Measurements from ENCODE around the gene MED8.

The MED8 gene

GRCh38 chr1:43363283-43363934, 26.2 kb downstream of the MED8 start:
- H3K36me3 Mint-ChIP-seq: peaks cover 9% of the 10 kb centered on the region
- H3K9me3 Mint-ChIP-seq (ENCODE audit: low read depth): no peaks in the 10 kb centered on the region
- H3K27ac Mint-ChIP-seq: no peak overlapping the region

GRCh38 chr1:43360616-43361015, 29.0 kb downstream of the MED8 start:
- Mint-ChIP-seq H3K4me3 (peak overlapping the region; percentile 35), H3K27ac (no peak overlapping the region), H3K36me3 (peaks cover 7% of the 10 kb centered on the region), H3K9me3 (ENCODE audit: low read depth) (no peaks in the 10 kb centered on the region), H3K27me3 (no peaks in the 10 kb centered on the region), H3K4me1 (ENCODE audit: low read depth) (peaks cover 24% of the 10 kb centered on the region)

More at GRCh38 chr1:43363283-43363934, 26.2 kb downstream of the MED8 start:
- peaks cover 23% of the 10 kb centered on the region for H3K4me1 Mint-ChIP-seq (ENCODE audit: low read depth)
- H3K27me3 Mint-ChIP-seq: no peaks in the 10 kb centered on the region
- H3K4me3 Mint-ChIP-seq: no peak overlapping the region

GRCh38 chr1:43359696-43360095, 29.9 kb downstream of the MED8 start:
- Mint-ChIP-seq H3K4me3 (peak overlapping the region; percentile 94), H3K27me3 (no peaks in the 10 kb centered on the region), H3K27ac (peak overlapping the region; percentile 68), H3K4me1 (ENCODE audit: low read depth) (peaks cover 18% of the 10 kb centered on the region), H3K9me3 (ENCODE audit: low read depth) (no peaks in the 10 kb centered on the region), H3K36me3 (peaks cover 8% of the 10 kb centered on the region)

GRCh38 chr1:43358746-43359693, 30.6 kb downstream of the MED8 start, which contains the start of gene CDC20:
Gene CDC20 (plus strand): TSS chr1:43358981. CDS start chr1:43359216, 235 bp downstream.
- H3K4me1 Mint-ChIP-seq (ENCODE audit: low read depth): peaks cover 18% of the 10 kb centered on the region
- H3K9me3 Mint-ChIP-seq (ENCODE audit: low read depth): no peaks in the 10 kb centered on the region
- peak within 1 kb of the TSS; percentile 76 for H3K27ac Mint-ChIP-seq
- H3K4me3 Mint-ChIP-seq: peak within 1 kb of the TSS; percentile 94
- no peaks in the 10 kb centered on the region for H3K27me3 Mint-ChIP-seq
- peaks cover 13% of the 10 kb centered on the region for H3K36me3 Mint-ChIP-seq

- Mint-ChIP-seq H3K27ac (peak overlapping the region; percentile 76), H3K36me3 (peaks cover 13% of the 10 kb centered on the region), H3K27me3 (no peaks in the 10 kb centered on the region), H3K4me1 (ENCODE audit: low read depth) (peaks cover 18% of the 10 kb centered on the region), H3K9me3 (ENCODE audit: low read depth) (no peaks in the 10 kb centered on the region), H3K4me3 (peak overlapping the region; percentile 94)
Measured at GRCh38 chr1:43358121-43358745, 31.4 kb downstream of the MED8 start.

- H3K4me1 Mint-ChIP-seq (ENCODE audit: low read depth): peaks cover 18% of the 10 kb centered on the region
- peaks cover 13% of the 10 kb centered on the region for H3K36me3 Mint-ChIP-seq
- no peak overlapping the region for H3K27ac Mint-ChIP-seq
- H3K4me3 Mint-ChIP-seq: peak overlapping the region; percentile 94
- no peaks in the 10 kb centered on the region for H3K27me3 Mint-ChIP-seq
- H3K9me3 Mint-ChIP-seq (ENCODE audit: low read depth): no peaks in the 10 kb centered on the region
Measured at GRCh38 chr1:43357251-43357650, 32.3 kb downstream of the MED8 start.

GRCh38 chr1:43354936-43355335, 34.7 kb downstream of the MED8 start:
- peaks cover 17% of the 10 kb centered on the region for H3K4me1 Mint-ChIP-seq (ENCODE audit: low read depth)
- H3K36me3 Mint-ChIP-seq: peaks cover 10% of the 10 kb centered on the region
- no peak overlapping the region for H3K27ac Mint-ChIP-seq
- no peak overlapping the region for H3K4me3 Mint-ChIP-seq
- no peaks in the 10 kb centered on the region for H3K27me3 Mint-ChIP-seq
- no peaks in the 10 kb centered on the region for H3K9me3 Mint-ChIP-seq (ENCODE audit: low read depth)

GRCh38 chr1:43354471-43354870, 35.1 kb downstream of the MED8 start:
- H3K27me3 Mint-ChIP-seq: no peaks in the 10 kb centered on the region
- H3K4me3 Mint-ChIP-seq: no peak overlapping the region
- H3K27ac Mint-ChIP-seq: no peak overlapping the region
- peaks cover 13% of the 10 kb centered on the region for H3K4me1 Mint-ChIP-seq (ENCODE audit: low read depth)
- H3K36me3 Mint-ChIP-seq: peaks cover 10% of the 10 kb centered on the region
- no peaks in the 10 kb centered on the region for H3K9me3 Mint-ChIP-seq (ENCODE audit: low read depth)

- Mint-ChIP-seq H3K4me3 (no peak overlapping the region), H3K27me3 (no peaks in the 10 kb centered on the region), H3K9me3 (ENCODE audit: low read depth) (no peaks in the 10 kb centered on the region), H3K4me1 (ENCODE audit: low read depth) (peaks cover 6% of the 10 kb centered on the region), H3K36me3 (peaks cover 10% of the 10 kb centered on the region), H3K27ac (no peak overlapping the region)
Measured at GRCh38 chr1:43352881-43353280, 36.7 kb downstream of the MED8 start.

- H3K36me3 Mint-ChIP-seq: peaks cover 10% of the 10 kb centered on the region
- peaks cover 3% of the 10 kb centered on the region for H3K4me1 Mint-ChIP-seq (ENCODE audit: low read depth)
- no peak overlapping the region for H3K4me3 Mint-ChIP-seq
- H3K27ac Mint-ChIP-seq: no peak overlapping the region
- H3K27me3 Mint-ChIP-seq: no peaks in the 10 kb centered on the region
- H3K9me3 Mint-ChIP-seq (ENCODE audit: low read depth): no peaks in the 10 kb centered on the region
Measured at GRCh38 chr1:43352351-43352705, 37.3 kb downstream of the MED8 start.

GRCh38 chr1:43351421-43352350, 37.9 kb downstream of the MED8 start:
- peaks cover 2% of the 10 kb centered on the region for H3K4me1 Mint-ChIP-seq (ENCODE audit: low read depth)
- no peak overlapping the region for H3K27ac Mint-ChIP-seq
- no peak overlapping the region for H3K4me3 Mint-ChIP-seq
- no peaks in the 10 kb centered on the region for H3K27me3 Mint-ChIP-seq
- no peaks in the 10 kb centered on the region for H3K9me3 Mint-ChIP-seq (ENCODE audit: low read depth)
- peaks cover 10% of the 10 kb centered on the region for H3K36me3 Mint-ChIP-seq

GRCh38 chr1:43350976-43351375, 38.6 kb downstream of the MED8 start:
- Mint-ChIP-seq H3K9me3 (ENCODE audit: low read depth) (no peaks in the 10 kb centered on the region), H3K27me3 (no peaks in the 10 kb centered on the region), H3K4me3 (no peak overlapping the region), H3K27ac (no peak overlapping the region), H3K4me1 (ENCODE audit: low read depth) (peaks cover 2% of the 10 kb centered on the region), H3K36me3 (peaks cover 10% of the 10 kb centered on the region)

- Mint-ChIP-seq H3K27me3 (no peaks in the 10 kb centered on the region), H3K9me3 (ENCODE audit: low read depth) (no peaks in the 10 kb centered on the region), H3K4me3 (peak overlapping the region; percentile 64), H3K36me3 (peaks cover 10% of the 10 kb centered on the region), H3K4me1 (ENCODE audit: low read depth) (peaks cover 2% of the 10 kb centered on the region), H3K27ac (peak overlapping the region; percentile 69)
Measured at GRCh38 chr1:43349594-43350306, 39.9 kb downstream of the MED8 start.
